GM18505 (cell line): ENCODE results near the gene POLK.

ENCODE experiments used
- ATAC-seq: cut with Tn5 transposase; IDR thresholded peaks from one replicate; pipeline ENCODE4 v1.9.1; 2021; ENCODE audit not compliant: unreplicated experiment
- POLR2A ChIP-seq: IDR thresholded peaks from 4 replicates; pipeline ENCODE4 v1.6.1; 2011; ENCODE audit warnings: borderline replicate concordance; ENCODE audit not compliant: insufficient read depth, insufficient read length; ENCODE audit errors: extremely low read depth

The POLK gene

DNA sequence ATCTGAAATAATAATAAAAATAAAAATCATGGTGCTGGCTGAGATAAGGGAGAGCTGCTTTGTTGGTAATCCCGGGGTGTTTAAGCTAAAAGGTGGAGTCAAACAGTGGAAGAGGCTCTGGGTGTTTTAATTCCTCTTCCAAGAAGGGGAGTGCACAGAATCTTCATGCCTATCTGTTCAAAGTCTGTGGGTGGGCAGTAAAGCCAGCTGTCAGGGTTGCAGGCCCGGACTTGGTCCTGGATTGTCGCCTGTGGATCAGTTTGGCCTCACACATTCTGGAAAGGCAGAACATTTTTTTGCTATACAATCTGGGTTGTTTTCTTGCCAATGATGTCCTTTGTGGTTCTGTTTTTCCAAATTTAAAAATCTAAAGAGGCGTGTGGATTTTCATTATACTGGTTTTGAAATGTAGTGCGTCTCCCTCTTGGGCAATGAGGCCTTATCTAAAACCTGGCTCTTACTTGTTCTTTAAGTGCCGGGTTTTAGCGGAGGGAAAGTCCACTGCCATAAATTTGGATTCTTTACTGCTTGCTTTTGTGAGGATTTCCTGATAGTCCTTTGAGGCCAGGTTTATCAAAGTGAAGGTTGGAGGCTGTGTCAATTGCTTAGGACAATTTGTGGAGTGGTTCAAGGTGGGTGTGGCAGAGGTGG is 105.4 kb downstream of the POLK start:
- ATAC-seq: no peak
- TF ChIP-seq POLR2A: no peak

DNA sequence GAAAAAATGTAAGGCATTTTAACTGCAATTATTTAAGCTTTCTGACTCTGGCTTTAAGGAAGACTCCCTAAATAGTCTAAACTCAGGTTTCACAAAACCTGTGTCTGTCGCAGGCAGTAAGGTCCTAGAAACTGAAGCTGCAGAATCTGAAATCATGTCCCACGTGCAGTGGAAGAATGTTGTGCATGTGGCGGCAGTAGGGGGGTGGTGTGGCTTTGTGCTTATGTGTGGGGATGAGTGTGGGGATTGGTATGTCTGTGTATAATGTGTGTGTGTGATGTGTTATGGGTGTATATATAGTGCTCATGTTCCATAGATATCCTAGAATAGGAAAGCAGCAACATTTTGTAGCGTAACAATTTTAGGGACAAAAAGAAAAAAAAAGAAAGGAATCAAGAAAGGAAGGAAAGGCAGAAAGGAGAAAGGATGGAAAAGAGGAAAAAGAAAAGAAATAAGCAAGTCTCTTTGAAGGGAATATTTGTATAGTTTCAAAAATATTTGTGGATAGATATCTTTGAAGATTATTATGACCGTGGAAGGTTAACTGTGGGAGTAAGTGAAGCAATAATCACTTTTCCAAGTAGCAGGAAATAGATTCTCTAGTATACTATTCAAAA is 106.2 kb downstream of the POLK start:
- TF ChIP-seq POLR2A: no peak
- ATAC-seq: no peak

DNA sequence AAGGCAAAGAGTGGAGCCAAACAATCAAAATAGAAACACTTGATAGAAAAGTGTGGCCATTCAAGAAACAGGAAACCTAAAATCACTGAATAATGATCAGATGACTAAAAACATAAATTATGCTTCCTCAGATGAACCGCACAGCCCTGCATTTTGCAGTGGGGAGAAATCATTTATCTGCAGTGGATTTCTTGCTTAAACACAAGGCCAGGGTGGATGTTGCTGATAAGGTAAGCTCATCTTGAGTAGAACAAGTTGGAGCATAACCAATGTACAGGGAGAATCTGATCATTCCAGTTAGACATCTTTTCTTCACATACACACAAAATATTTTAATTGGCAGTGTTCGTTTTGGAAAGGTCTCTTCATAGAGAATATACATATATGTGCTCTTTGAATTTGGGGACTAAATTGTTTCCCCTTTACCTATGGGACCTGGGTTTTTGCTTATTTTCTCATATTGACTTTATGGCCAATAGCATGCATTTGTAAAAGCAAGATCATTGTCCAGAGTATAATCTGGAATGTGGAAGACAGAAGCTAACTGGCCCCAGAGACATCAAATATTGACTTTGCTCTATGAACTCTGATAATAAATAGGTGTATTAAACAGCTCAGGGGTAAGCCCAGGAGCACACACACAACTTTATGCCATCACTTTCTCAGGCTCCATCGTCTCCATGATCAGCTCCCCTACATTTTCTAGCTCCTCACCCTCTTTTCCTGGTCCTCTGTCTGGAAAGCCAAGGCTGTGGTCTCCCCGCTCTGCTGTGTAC is 108.7 kb downstream of the POLK start:
- TF ChIP-seq POLR2A: no peak
- ATAC-seq: no peak

DNA sequence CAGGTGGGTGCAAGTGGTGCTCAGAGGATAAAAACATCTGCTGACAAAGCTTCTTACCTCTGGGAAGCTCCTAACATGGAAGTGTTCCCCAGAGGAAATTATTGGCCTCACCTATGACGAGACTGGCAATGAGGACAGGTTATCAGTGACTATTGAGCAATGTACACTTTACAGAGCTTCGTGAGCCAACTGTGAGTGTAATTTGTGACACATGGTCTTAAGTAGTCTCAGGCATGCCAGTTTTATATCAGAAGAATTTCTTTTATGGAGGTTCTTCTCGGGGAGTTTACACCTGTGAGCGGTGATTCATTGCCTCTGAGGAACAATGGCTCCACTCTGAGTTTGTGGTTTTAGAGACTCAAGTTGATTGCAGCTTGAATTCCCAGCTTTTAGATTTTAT is 110.9 kb downstream of the POLK start:
- TF ChIP-seq POLR2A: no peak
- no peak for ATAC-seq

DNA sequence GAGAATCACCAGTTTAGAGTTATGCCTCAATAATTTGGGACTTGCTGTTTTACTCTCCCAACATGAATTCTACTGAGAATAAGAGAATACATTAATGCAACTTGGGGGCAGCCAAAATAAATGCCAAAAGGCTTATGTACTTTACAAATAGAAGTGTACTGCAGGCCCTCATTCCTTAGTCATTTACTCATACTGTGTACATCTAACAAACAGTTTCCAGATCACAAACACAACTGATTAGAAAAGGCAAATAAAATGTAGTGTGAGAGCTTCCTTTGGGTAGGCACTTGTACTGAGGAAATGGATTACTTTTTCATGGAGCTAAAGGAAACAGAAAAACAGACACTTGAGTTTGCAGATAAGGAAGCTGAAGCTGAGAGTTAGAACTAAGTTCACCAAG is 112.2 kb downstream of the POLK start:
- ATAC-seq: no peak
- TF ChIP-seq POLR2A: no peak

DNA sequence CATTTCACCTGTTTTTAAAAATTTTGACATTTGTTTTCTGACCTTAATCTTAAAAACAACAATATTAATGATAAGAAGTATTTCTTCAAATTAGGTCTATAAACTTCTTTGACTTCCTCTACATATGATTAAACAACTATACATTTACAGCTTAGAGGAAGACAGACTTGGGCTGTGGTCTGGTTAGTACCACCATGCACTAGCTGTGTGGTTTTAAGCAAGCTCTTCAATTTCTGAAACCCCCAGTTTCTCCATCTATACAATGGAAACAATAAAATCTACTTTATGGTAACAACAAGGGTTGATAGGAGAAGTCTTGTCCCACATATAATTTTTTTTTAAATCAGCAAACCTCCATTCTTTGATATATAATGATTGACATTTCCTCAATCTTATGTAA is 115.3 kb downstream of the POLK start:
- no peak for ATAC-seq
- no peak for TF ChIP-seq POLR2A

DNA sequence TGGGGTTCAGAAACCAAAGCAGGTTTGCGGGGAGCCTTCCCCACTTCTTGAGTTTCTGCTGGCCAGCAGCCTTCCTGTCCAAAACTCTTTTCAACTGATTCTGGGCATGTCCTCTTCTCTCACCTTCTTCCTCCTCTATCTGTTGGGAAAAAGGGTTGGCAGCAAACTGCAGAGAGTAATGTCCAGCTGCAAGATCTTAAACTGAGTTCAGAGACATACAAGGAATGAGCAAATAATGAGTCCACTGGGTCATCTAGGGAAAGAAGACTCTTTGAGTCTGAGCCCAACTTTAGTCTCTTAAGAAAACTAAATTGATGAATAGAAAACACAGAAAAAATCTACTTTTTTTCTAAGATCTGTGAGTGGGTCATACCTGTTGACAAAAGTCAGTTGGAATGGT is 116.1 kb downstream of the POLK start:
- TF ChIP-seq POLR2A: no peak
- no peak for ATAC-seq

DNA sequence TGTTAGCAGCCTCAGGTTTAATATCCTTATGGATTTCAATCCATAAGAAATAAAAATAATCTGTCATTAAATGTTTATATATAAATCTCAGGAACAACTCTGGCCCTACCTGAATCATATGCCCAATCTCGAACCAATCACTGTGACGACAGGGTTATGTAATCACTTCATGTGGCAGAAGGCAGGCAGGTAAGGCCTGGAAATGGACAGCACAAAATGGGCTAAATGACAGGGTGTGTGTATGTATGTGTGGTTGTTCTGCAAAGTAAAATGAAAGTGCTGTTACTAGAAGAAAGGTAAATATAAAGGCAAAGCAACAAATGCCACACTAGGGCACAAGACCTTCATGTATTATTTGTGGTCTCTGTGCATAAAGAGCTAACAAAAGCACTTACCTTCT is 119.2 kb downstream of the POLK start:
- TF ChIP-seq POLR2A: no peak

DNA sequence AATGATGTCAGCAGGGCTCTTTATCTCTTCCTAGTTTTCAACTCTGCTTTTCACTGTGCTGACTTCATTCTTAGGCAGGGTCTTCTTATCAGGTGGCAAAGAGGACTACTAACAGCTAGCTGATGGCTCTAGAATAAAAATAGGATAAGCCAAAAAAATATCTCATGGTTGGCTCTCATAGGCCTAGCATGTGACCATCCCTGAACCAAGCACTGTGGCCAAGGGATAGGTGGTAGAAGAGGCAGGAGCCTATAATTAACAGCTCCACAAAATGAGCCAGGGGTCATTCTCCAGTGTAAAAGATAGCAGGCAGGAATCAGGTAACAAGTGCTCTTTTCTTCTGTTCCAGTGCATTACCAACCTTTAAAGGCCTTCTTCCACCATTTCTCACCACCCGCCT is 120.6 kb downstream of the POLK start:
- TF ChIP-seq POLR2A: no peak
- no peak for ATAC-seq

More for the DNA sequence above, 119.2 kb downstream of the POLK start:
- ATAC-seq: no peak

DNA sequence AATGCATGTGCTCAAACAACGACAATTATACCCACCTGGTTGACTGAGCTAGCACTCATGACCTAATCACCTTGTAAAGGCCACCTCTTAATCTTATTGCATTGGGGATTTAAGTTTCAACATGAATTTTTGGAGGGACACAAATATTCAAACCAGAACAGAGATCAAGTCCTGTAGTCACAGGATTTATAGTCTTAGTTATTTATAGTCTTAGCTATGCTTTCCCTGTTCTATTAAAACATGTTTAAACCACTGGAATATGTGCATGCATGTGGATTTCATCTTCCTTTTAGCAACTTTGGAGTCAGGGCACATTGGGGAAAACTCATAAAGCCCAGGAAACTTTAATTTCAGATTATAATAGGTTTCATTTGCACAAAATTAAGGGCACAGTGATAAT is 126.3 kb downstream of the POLK start:
- no peak for ATAC-seq
- no peak for TF ChIP-seq POLR2A

DNA sequence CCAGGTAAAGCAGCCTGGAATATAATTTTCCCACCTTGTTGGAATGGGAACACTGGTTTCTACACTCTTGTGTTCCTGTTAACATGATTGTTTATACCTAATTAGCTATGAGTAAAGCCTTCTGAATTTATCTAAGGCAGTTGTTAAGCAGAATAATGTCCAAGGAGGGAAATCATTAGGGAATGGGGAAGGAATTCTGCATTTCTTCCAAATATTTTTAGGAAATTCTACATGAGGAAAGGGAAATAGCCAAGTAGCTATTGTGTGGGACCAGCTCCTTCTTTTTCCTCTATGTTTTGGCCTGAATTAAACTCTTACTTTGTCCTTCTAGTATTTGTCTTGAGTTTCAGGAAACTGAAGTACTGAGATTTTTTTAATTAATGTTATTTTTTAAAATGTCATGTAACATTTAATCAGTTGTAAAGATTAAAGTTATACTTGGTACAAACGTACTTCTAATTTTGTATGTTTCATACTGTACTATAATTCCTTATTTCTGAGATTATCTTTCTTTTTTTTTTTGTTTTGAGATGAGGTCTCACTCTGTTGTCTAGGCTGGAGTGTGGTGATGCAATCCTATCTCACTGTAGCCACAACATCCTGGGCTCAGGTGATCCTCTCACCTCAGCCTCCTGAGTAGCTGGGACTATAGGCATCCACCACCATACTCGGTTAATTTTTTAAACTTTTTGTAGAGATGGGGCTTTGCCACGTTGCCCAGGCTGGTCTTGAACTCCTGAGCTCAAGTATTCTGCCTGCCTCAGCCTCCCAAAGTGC is 128.0 kb downstream of the POLK start:
- no peak for ATAC-seq
- TF ChIP-seq POLR2A: no peak

DNA sequence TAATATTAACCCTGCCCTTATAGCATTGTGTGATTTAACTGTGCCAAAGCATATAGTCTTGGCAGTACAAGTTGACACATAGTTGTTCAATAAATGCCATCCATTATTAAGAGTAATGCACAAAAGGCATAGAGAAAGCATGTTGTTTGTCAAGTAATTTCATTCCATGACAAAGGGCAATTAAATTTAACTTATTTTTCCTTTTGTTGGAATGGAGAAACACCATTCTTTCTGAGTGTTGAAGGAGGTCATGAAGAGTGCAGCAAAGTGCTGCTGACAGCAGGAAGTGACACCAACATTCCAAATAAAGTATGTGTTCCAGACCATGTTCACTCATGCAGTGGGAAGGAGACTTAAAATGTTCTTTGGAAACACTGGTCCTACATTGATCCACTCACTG is 128.7 kb downstream of the POLK start:
- ATAC-seq: no peak
- no peak for TF ChIP-seq POLR2A

DNA sequence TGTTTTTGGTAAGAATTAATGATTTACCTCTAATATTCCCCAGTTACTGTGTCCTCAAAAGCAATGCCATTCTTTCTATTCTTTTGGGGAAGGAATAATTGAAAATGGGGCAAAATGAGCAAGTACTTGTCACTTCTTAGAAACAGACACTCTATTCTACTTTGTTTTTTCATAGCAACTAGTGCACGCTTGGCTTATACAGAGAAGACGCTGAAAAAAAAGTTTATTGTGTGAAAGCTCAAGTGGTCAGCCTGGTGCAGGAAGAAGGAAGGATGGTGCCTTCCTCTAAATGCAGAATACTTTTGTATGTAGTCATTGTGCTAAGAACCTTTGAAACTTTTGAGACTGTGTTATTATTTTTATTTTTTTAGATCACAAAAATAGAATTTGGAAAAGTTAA is 129.1 kb downstream of the POLK start:
- no peak for TF ChIP-seq POLR2A
- no peak for ATAC-seq
